ENCODE results near the gene DUSP6. TPM values are rescaled to one million over a fixed set of nuclear protein-coding genes. Genes with fewer than 3 reads are reported as not detected.
A peak's percentile ranks its signal among the peaks of the same experiment; 100 is the strongest.

The DUSP6 gene
- total and polyA plus RNA-seq, 2 of the 13 experiments (the other 11 are each of a cell fraction or from before 2014, with no cell fraction given), result 40.9 to 161 TPM

DNA sequence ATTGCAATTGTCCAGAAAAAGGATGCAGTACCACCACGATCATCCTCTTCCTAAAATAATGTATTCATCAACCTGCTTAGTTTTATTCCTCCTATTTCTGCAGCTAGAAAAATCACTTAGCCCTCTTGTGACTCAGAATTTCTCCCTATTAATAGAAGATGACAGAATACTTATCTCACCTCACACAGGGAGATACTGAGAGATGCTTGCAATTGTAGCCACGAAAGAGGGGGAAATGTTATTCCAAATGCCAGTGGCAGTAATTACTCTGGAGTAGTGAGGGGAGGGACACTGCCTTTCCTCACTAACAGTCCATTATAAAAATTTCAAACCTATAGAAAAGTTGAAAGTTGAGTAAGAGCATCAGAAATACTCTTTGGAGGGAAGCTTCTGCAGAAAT lies 11.8 kb upstream of the DUSP6 start:
- WGBS (ENCODE audit: low lambda C conversion rate), result 98% methylated on average over 2 of the region's 2 CpGs
- no peaks in the 10 kb centered on the region for H3K36me3 ChIP-seq (replicated peaks in 1 of 2; ENCODE audit: control insufficient read depth in 1 of 2, insufficient read depth in 2 of 2, low read length in 2 of 2)
- H3K27ac ChIP-seq (ENCODE audit: extremely low read length, insufficient read depth, low read length), result no peak overlapping the region
- FAIRE-seq (no peak), DNase-seq (ENCODE audit: low spot score) (no peak), ATAC-seq (no peak)
- H4K20me1 ChIP-seq (ENCODE audit: insufficient read depth, low read length), result no peaks in the 10 kb centered on the region
- intact Hi-C loops (cut with micrococcal nuclease; ENCODE audit: unreplicated experiment), result no loop called here
- H3K4me2 ChIP-seq (ENCODE audit: low read depth, low read length), result no peak overlapping the region
- POLR2A ChIA-PET, result interaction anchor here (1.0 to 1.3 kb wide), 2 partner anchors 12 to 15 kb away, joined by 3 read pairs; partner anchors contain the start of gene DUSP6
- H3K4me1 ChIP-seq (ENCODE audit: insufficient read depth, low read length), result peaks cover 44% of the 10 kb centered on the region
- no peaks in the 10 kb centered on the region for H3K9me3 ChIP-seq (ENCODE audit: low read length)
- TF ChIP-seq NR2F1 (CRISPR knock-in tag; IDR thresholded peaks at IDR 0.05), result no peak
- H3K27me3 ChIP-seq (ENCODE audit: control insufficient read depth in 1 of 2, insufficient read depth in 2 of 2, low read length in 2 of 2), result no peaks in the 10 kb centered on the region
- no peak overlapping the region for H2AFZ ChIP-seq (ENCODE audit: low read length)
- H3K4me3 ChIP-seq (replicated peaks in 1 of 3; ENCODE audit: insufficient read depth in 1 of 3, low read depth in 2 of 3, low read length in 3 of 3), result no peak overlapping the region
- CTCF ChIA-PET (ENCODE audit: low intra/inter-chr PET ratio, low total read pairs), result no interaction called here
- in situ Hi-C loops (cut with HindIII; ENCODE audit: extremely low pct_ligation_motif_present, low pct_unique_long_range_greater_than_20kb), result no loop called here
- no TSS peak for BruUV-seq (replicated peaks)
- no peak overlapping the region for H3K9ac ChIP-seq (ENCODE audit: insufficient read depth, low read depth, low read length)
- no peaks in the 10 kb centered on the region for H3K79me2 ChIP-seq (ENCODE audit: insufficient read depth, low read length)

DNA sequence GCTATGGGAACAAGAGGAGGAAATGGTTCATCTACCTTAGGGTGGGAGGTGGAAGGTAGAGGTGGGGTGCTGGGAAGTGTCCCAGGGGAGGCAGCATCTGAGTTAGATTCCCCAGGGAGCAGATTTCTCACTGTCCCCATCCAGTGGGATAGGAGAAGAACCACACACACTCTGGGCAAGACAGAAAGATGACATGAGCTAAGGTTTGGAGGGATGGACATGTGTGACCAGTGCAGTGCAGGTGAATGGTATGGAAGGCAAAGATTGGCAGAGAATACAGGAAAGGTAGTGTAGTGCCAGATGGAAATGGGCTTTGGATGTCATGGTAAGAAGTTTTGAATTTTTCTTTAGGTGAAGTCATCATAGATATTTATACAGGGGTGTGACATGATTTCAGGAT lies 11.3 kb upstream of the DUSP6 start:
- DNase-seq (ENCODE audit: low spot score), result no peak
- Histone ChIP-seq H3K79me2 (ENCODE audit: insufficient read depth, low read length) (no peaks in the 10 kb centered on the region), H3K4me3 (replicated peaks in 1 of 3; ENCODE audit: insufficient read depth in 1 of 3, low read depth in 2 of 3, low read length in 3 of 3) (no peak overlapping the region), H3K27ac (ENCODE audit: extremely low read length, insufficient read depth, low read length) (no peak overlapping the region), H3K36me3 (replicated peaks in 1 of 2; ENCODE audit: control insufficient read depth in 1 of 2, insufficient read depth in 2 of 2, low read length in 2 of 2) (no peaks in the 10 kb centered on the region), H3K27me3 (ENCODE audit: control insufficient read depth in 1 of 2, insufficient read depth in 2 of 2, low read length in 2 of 2) (no peaks in the 10 kb centered on the region), H3K9ac (ENCODE audit: insufficient read depth, low read depth, low read length) (no peak overlapping the region), H3K4me1 (ENCODE audit: insufficient read depth, low read length) (peaks cover 48% of the 10 kb centered on the region), H4K20me1 (ENCODE audit: insufficient read depth, low read length) (no peaks in the 10 kb centered on the region), H3K4me2 (ENCODE audit: low read depth, low read length) (no peak overlapping the region), H2AFZ (ENCODE audit: low read length) (no peak overlapping the region), H3K9me3 (ENCODE audit: low read length) (no peaks in the 10 kb centered on the region)
- intact Hi-C loops (cut with micrococcal nuclease; ENCODE audit: unreplicated experiment), result no loop called here
- ChIA-PET POLR2A (interaction anchor here (1.0 to 1.5 kb wide), 2 partner anchors 9 to 16 kb away, joined by 3 to 5 read pairs; no protein-coding TSS in a partner anchor), CTCF (ENCODE audit: low intra/inter-chr PET ratio, low total read pairs) (no interaction called here)
- ATAC-seq, result peak; percentile 44; the same call in 2 of the 3 replicates
- BruUV-seq (replicated peaks), result no TSS peak
- in situ Hi-C loops (cut with HindIII; ENCODE audit: extremely low pct_ligation_motif_present, low pct_unique_long_range_greater_than_20kb), result no loop called here
- no peak for FAIRE-seq
- TF ChIP-seq, protein P1, sequence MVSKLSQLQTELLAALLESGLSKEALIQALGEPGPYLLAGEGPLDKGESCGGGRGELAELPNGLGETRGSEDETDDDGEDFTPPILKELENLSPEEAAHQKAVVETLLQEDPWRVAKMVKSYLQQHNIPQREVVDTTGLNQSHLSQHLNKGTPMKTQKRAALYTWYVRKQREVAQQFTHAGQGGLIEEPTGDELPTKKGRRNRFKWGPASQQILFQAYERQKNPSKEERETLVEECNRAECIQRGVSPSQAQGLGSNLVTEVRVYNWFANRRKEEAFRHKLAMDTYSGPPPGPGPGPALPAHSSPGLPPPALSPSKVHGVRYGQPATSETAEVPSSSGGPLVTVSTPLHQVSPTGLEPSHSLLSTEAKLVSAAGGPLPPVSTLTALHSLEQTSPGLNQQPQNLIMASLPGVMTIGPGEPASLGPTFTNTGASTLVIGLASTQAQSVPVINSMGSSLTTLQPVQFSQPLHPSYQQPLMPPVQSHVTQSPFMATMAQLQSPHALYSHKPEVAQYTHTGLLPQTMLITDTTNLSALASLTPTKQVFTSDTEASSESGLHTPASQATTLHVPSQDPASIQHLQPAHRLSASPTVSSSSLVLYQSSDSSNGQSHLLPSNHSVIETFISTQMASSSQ (IDR thresholded peaks at IDR 0.05; ENCODE audit: low read depth), result no peak
- TF ChIP-seq, protein P1 (CRISPR knock-in tag; IDR thresholded peaks at IDR 0.05; ENCODE audit: borderline replicate concordance), result no peak
- TF ChIP-seq MAFF (IDR thresholded peaks at IDR 0.05; ENCODE audit: low read depth, low read length), result no peak
- no peak for TF ChIP-seq SAP130 (CRISPR knock-in tag; IDR thresholded peaks at IDR 0.05; ENCODE audit: low read depth)
- TF ChIP-seq, protein P2, sequence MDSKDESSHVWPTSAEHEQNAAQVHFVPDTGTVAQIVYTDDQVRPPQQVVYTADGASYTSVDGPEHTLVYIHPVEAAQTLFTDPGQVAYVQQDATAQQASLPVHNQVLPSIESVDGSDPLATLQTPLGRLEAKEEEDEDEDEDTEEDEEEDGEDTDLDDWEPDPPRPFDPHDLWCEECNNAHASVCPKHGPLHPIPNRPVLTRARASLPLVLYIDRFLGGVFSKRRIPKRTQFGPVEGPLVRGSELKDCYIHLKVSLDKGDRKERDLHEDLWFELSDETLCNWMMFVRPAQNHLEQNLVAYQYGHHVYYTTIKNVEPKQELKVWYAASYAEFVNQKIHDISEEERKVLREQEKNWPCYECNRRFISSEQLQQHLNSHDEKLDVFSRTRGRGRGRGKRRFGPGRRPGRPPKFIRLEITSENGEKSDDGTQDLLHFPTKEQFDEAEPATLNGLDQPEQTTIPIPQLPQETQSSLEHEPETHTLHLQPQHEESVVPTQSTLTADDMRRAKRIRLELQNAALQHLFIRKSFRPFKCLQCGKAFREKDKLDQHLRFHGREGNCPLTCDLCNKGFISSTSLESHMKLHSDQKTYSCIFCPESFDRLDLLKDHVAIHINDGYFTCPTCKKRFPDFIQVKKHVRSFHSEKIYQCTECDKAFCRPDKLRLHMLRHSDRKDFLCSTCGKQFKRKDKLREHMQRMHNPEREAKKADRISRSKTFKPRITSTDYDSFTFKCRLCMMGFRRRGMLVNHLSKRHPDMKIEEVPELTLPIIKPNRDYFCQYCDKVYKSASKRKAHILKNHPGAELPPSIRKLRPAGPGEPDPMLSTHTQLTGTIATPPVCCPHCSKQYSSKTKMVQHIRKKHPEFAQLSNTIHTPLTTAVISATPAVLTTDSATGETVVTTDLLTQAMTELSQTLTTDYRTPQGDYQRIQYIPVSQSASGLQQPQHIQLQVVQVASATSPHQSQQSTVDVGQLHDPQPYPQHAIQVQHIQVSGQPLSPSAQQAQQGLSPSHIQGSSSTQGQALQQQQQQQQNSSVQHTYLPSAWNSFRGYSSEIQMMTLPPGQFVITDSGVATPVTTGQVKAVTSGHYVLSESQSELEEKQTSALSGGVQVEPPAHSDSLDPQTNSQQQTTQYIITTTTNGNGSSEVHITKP (CRISPR knock-in tag; IDR thresholded peaks at IDR 0.05; ENCODE audit: low read depth), result no peak
- no peak for TF ChIP-seq ZBTB7A (CRISPR knock-in tag; IDR thresholded peaks at IDR 0.05)
- TF ChIP-seq SMC3 (IDR thresholded peaks at IDR 0.05; ENCODE audit: low read length), result no peak
- no peak for TF ChIP-seq KMT2A (CRISPR knock-in tag; IDR thresholded peaks at IDR 0.05)
- TF ChIP-seq, protein P3, sequence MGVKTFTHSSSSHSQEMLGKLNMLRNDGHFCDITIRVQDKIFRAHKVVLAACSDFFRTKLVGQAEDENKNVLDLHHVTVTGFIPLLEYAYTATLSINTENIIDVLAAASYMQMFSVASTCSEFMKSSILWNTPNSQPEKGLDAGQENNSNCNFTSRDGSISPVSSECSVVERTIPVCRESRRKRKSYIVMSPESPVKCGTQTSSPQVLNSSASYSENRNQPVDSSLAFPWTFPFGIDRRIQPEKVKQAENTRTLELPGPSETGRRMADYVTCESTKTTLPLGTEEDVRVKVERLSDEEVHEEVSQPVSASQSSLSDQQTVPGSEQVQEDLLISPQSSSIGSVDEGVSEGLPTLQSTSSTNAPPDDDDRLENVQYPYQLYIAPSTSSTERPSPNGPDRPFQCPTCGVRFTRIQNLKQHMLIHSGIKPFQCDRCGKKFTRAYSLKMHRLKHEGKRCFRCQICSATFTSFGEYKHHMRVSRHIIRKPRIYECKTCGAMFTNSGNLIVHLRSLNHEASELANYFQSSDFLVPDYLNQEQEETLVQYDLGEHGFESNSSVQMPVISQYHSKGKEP (CRISPR knock-in tag; IDR thresholded peaks at IDR 0.05), result no peak
